HCT116 (cell line): ENCODE measurements around the gene HMGXB3. TPM values are rescaled to one million over a fixed set of nuclear protein-coding genes. Genes with fewer than 3 reads are reported as not detected.

ENCODE experiments used
- ATAC-seq: fragments of 200-7000 bp; cut with Tn5 transposase; 2 replicates; pipeline ENCODE4 v1.9.1; 2020; ENCODE audit warnings: mild to moderate bottlenecking, moderate library complexity
- BruUV-seq: library from RNA; stranded (reverse); fragments of 400-500 nt; replicated peaks from 2 replicates; lab custom pipeline; 2021; lab: Mats Ljungman, UMichigan
- CTCF ChIA-PET: fragments of 300-600 bp; sonication (Branson Sonifier 250); formaldehyde crosslinking; loops from one replicate; lab custom pipeline; 2021; ENCODE audit warnings: antibody characterized with exemption; lab: Charles Lee
- POLR2A ChIA-PET: fragments of 300-600, 350-600 bp; sonication (Branson Sonifier 250); formaldehyde crosslinking; loops from one replicate; lab custom pipeline; 2021; ENCODE audit warnings: antibody characterized with exemption; lab: Charles Lee
- RAD21 ChIA-PET, 2 experiments: fragments of 300-600 bp; sonication (Branson Sonifier 250); formaldehyde crosslinking; loops; one replicate each; lab custom pipeline; 2023; ENCODE audit warnings: low total read pairs in 2 of 2; ENCODE audit not compliant: uncharacterized antibody in 2 of 2, unreplicated experiment in 2 of 2, low non-redundant PET in 1 of 2; lab: Charles Lee
- DNase-seq: peaks from one replicate; pipeline ENCODE4 v3.0.0-alpha.2; 2010; ENCODE audit warnings: low read depth, low spot score
- H2AFZ ChIP-seq: fragments of 200-600 bp; shearing (Covaris generic), sonication (generic); 2 replicates; pipeline ENCODE4 v1.6.1; 2017; ENCODE audit warnings: low read depth, mixed run types, mixed read lengths, antibody characterized with exemption, low read length; ENCODE audit not compliant: poor library complexity, severe bottlenecking
- H3K27ac ChIP-seq: 2 replicates; pipeline ENCODE4 v1.5.1; 2012; ENCODE audit warnings: low read depth, low read length
- H3K27me3 ChIP-seq: fragments of 200-600 bp; sonication (generic); 2 replicates; pipeline ENCODE4 v1.6.1; 2016; ENCODE audit warnings: mixed run types, low read length, mixed read lengths; ENCODE audit not compliant: insufficient read depth
- H3K36me3 ChIP-seq, 2 experiments: fragments of 200-500 bp in 1 of 2; fragments of 200-600 bp in 1 of 2; sonication (Bioruptor generic) in 1 of 2; sonication (generic) in 1 of 2; 2 replicates each; pipeline versions ENCODE4 v1.5.1 to v1.6.1; 2014 to 2016; ENCODE audit warnings: low read length in 2 of 2, inconsistent platforms in 1 of 2, mixed read lengths in 1 of 2, mixed run types in 1 of 2; ENCODE audit not compliant: insufficient read depth in 2 of 2, control insufficient read depth in 1 of 2
- H3K4me1 ChIP-seq, 2 experiments: fragments of 200-600 bp in 1 of 2; sonication (generic) in 1 of 2; 2 replicates each; pipeline versions ENCODE4 v1.5.1 to v1.6.1; 2012 to 2017; ENCODE audit warnings: low read length in 2 of 2, inconsistent platforms in 1 of 2, mild to moderate bottlenecking in 1 of 2, mixed read lengths in 1 of 2, mixed run types in 1 of 2, moderate library complexity in 1 of 2; ENCODE audit not compliant: insufficient read depth in 2 of 2, control insufficient read depth in 1 of 2
- H3K4me2 ChIP-seq: fragments of 200-600 bp; sonication (generic); 2 replicates; pipeline ENCODE4 v1.6.1; 2017; ENCODE audit warnings: mixed run types, low read length, mixed read lengths
- H3K4me3 ChIP-seq, 2 experiments: fragments of 200-600 bp in 1 of 2; sonication (generic) in 1 of 2; replicated peaks in 1 of 2; 2 replicates each; pipeline ENCODE4 v1.5.1; 2011 to 2016; ENCODE audit warnings: low read length in 2 of 2, control low read depth in 1 of 2, low read depth in 1 of 2, mild to moderate bottlenecking in 1 of 2, mixed read lengths in 1 of 2, mixed run types in 1 of 2
- H3K79me2 ChIP-seq: fragments of 200-600 bp; sonication (generic); 2 replicates; pipeline ENCODE4 v1.6.1; 2017; ENCODE audit warnings: mild to moderate bottlenecking, mixed run types, low read length, moderate library complexity, mixed read lengths; ENCODE audit not compliant: insufficient read depth
- H3K9ac ChIP-seq: fragments of 200-600 bp; sonication (generic); 2 replicates; pipeline ENCODE4 v1.6.1; 2016; ENCODE audit warnings: low read length, mixed read lengths
- H3K9me2 ChIP-seq: fragments of 200-600 bp; sonication (generic), shearing (Covaris generic); 2 replicates; pipeline ENCODE4 v1.6.1; 2017; ENCODE audit warnings: mixed run types, mild to moderate bottlenecking, moderate library complexity; ENCODE audit not compliant: insufficient read depth
- H3K9me3 ChIP-seq, 2 experiments: fragments of 200-500 bp in 1 of 2; fragments of 200-600 bp in 1 of 2; sonication (Bioruptor generic) in 1 of 2; sonication (generic) in 1 of 2; 2 replicates each; pipeline ENCODE4 v1.6.1; 2014 to 2017; ENCODE audit warnings: low read length in 2 of 2, mixed read lengths in 2 of 2, inconsistent platforms in 1 of 2, low read depth in 1 of 2, mild to moderate bottlenecking in 1 of 2, mixed run types in 1 of 2, moderate library complexity in 1 of 2; ENCODE audit not compliant: control insufficient read depth in 1 of 2, insufficient read depth in 1 of 2
- H4K20me1 ChIP-seq: fragments of 200-600 bp; sonication (generic), shearing (Covaris generic); 2 replicates; pipeline ENCODE4 v1.6.1; 2017; ENCODE audit warnings: mixed run types, mild to moderate bottlenecking, moderate library complexity; ENCODE audit not compliant: insufficient read depth
- CEBPB ChIP-seq: IDR thresholded peaks from 2 replicates; pipeline ENCODE4 v1.6.1; 2012; ENCODE audit warnings: low read depth
- CTCF ChIP-seq, 3 experiments: fragments of 200-600 bp in 1 of 3; sonication (generic) in 1 of 3; IDR thresholded peaks in 2 of 3; conservative IDR thresholded peaks in 1 of 3; 2 replicates each; pipeline ENCODE4 v1.5.1; 2012 to 2017; ENCODE audit warnings: low read depth in 2 of 3, low read length in 2 of 3, antibody characterized with exemption in 1 of 3, borderline replicate concordance in 1 of 3, control low read depth in 1 of 3, mild to moderate bottlenecking in 1 of 3, mixed read lengths in 1 of 3, mixed run types in 1 of 3, moderate library complexity in 1 of 3; ENCODE audit not compliant: insufficient read depth in 1 of 3
- ELF1 ChIP-seq: IDR thresholded peaks from 2 replicates; pipeline ENCODE4 v1.6.1; 2012; ENCODE audit warnings: low read depth, borderline replicate concordance
- EZH2 ChIP-seq: fragments of 200-600 bp; sonication (generic); IDR thresholded peaks from 2 replicates; pipeline ENCODE4 v1.6.1; 2017; ENCODE audit warnings: antibody characterized with exemption, mixed run types
- FOSL1 ChIP-seq: IDR thresholded peaks from 2 replicates; pipeline ENCODE4 v1.6.1; 2012; ENCODE audit warnings: low read depth
- JUND ChIP-seq: IDR thresholded peaks from 2 replicates; pipeline ENCODE4 v1.6.1; 2012
- POLR2A ChIP-seq: IDR thresholded peaks from 2 replicates; pipeline ENCODE4 v1.7.0; 2011; ENCODE audit warnings: borderline replicate concordance; ENCODE audit not compliant: insufficient read depth, insufficient read length; ENCODE audit errors: extremely low read depth
- SIN3A ChIP-seq: IDR thresholded peaks from 2 replicates; pipeline ENCODE4 v1.6.1; 2012; ENCODE audit warnings: low read depth
- SP1 ChIP-seq: IDR thresholded peaks from 2 replicates; pipeline ENCODE4 v1.6.1; 2012; ENCODE audit warnings: low read depth
- YY1 ChIP-seq: IDR thresholded peaks from 2 replicates; pipeline ENCODE4 v1.6.1; 2011; ENCODE audit warnings: low read length, low read depth, moderate library complexity, mild to moderate bottlenecking; ENCODE audit not compliant: insufficient replicate concordance; ENCODE audit errors: extremely low read depth
- ZNF274 ChIP-seq: fragments of 200-500 bp; sonication (Bioruptor generic); IDR thresholded peaks from 2 replicates; pipeline ENCODE4 v1.6.1; 2014; ENCODE audit warnings: mild to moderate bottlenecking, low read depth, low read length, inconsistent platforms
- intact Hi-C: fragments of 100-400 bp; cut with micrococcal nuclease; formaldehyde crosslinking; loops from 2 replicates; pipeline ENCODE4 v1.10.0; 2022
- total RNA-seq: library from RNA; stranded (reverse); gene quantifications from one replicate; pipeline ENCODE4 v1.2.1, GENCODE V29; 2021; ENCODE audit not compliant: unreplicated experiment
- TF ChIP-seq, protein P1 (sequence below): IDR thresholded peaks from 2 replicates; pipeline ENCODE4 v1.6.1; 2012

HMGXB3 gene
- total RNA-seq, 1 experiment from 2014 or later = 41.8 TPM

DNA sequence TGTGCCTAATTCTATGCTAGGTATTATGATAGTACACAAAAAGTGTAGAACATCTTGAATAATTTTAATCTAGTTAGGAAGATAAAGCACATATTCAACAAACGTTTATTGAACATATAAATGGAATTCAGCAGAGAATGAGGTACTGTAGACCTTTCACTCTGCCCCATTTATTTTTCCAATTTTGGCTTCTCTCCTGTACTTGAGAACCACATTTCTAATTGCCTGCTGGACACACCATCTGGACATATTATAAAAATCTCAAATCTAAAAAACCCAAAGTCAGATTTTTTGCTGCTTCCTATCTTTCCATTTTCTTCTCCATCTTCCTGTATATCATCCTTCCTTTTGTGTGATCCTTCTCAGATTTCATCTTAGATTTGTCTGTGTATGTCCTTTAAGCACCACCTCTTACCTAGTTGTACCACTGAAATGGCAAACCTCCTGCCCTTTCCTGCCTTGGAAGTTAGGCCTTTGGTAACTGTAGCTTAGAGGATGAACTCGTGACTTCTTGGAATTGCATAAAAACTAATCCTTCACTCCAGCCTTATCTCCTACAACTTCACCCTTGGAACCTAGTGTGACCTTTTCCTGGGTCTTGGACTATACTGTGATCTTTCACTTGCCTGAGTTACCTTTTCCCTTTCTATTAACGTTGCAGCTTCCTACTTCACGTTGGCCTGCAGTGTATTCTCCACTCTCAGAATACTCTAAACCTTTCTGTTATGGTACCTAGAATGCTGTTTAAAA is 31.2 kb upstream of the HMGXB3 start:
- intact Hi-C loops = no loop called here
- BruUV-seq = no TSS peak

GRCh38 chr5:149975409-149975808 is 25.1 kb upstream of the HMGXB3 start:
- Histone ChIP-seq H3K79me2 (no peaks in the 10 kb centered on the region), H3K27me3 (no peaks in the 10 kb centered on the region), H3K9ac (no peak overlapping the region), H3K27ac (no peak overlapping the region), H3K36me3 (no peaks in the 10 kb centered on the region), H3K9me3 (no peaks in the 10 kb centered on the region), H2AFZ (no peak overlapping the region), H4K20me1 (no peaks in the 10 kb centered on the region), H3K4me3 (no peak overlapping the region), H3K4me1 (no peaks in the 10 kb centered on the region), H3K4me2 (no peak overlapping the region), H3K9me2 (no peaks in the 10 kb centered on the region)
- intact Hi-C loops = no loop called here
- ATAC-seq (no peak), DNase-seq (no peak)
- ChIA-PET CTCF (no interaction called here), POLR2A (interaction anchor here (0.7 kb wide), 1 partner anchor 10 kb away, joined by 3 read pairs; no protein-coding TSS in a partner anchor), RAD21 (no interaction called here)
- no TSS peak for BruUV-seq
- TF ChIP-seq JUND (no peak), ELF1 (no peak), SIN3A (no peak), EZH2 (no peak), FOSL1 (no peak), SP1 (no peak), ZNF274 (no peak), POLR2A (no peak), CTCF (IDR thresholded peaks at IDR 0.05 in 2 of 3, conservative IDR thresholded peaks at IDR 0.05 in 1 of 3; ENCODE audit: borderline replicate concordance in 1 of 3, insufficient read depth in 1 of 3, low read depth in 2 of 3, low read length in 2 of 3) (no peak), CEBPB (no peak)
- TF ChIP-seq, protein P1, sequence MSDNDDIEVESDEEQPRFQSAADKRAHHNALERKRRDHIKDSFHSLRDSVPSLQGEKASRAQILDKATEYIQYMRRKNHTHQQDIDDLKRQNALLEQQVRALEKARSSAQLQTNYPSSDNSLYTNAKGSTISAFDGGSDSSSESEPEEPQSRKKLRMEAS = no peak

More for the DNA sequence above, 31.2 kb upstream of the HMGXB3 start:
- ChIA-PET CTCF (interaction anchor here (1.0 kb wide), 1 partner anchor 13 kb away, joined by 3 read pairs; no protein-coding TSS in a partner anchor), RAD21 (no interaction called here), POLR2A (no interaction called here)
- H3K4me1 ChIP-seq = no peaks in the 10 kb centered on the region
- no peak for DNase-seq
- no peak overlapping the region for H3K4me3 ChIP-seq
- H3K9me3 ChIP-seq = no peaks in the 10 kb centered on the region
- H3K27ac ChIP-seq = no peak overlapping the region
- H3K9ac ChIP-seq = no peak overlapping the region
- no peaks in the 10 kb centered on the region for H3K9me2 ChIP-seq
- no peaks in the 10 kb centered on the region for H3K36me3 ChIP-seq
- H4K20me1 ChIP-seq = no peaks in the 10 kb centered on the region
- no peak overlapping the region for H3K4me2 ChIP-seq
- no peaks in the 10 kb centered on the region for H3K27me3 ChIP-seq
- H3K79me2 ChIP-seq = no peaks in the 10 kb centered on the region
- ATAC-seq = no peak
- TF ChIP-seq CEBPB (no peak), SP1 (no peak), YY1 (no peak), ZNF274 (no peak)
- H2AFZ ChIP-seq = no peak overlapping the region
